H9 (cell line): Measurements from ENCODE around the gene MEIS2. TPM values are rescaled to one million over a fixed set of nuclear protein-coding genes. Genes with fewer than 3 reads are reported as not detected.

Source experiments
- DNase-seq: peaks from one replicate; pipeline ENCODE4 v3.0.0-alpha.2; 2017
- H2AFZ ChIP-seq: one replicate; pipeline ENCODE4 v1.6.1; 2013; ENCODE audit warnings: mild to moderate bottlenecking, low read length, control low read depth, moderate library complexity
- H2AK5ac ChIP-seq: 2 replicates; pipeline ENCODE4 v1.6.1; 2013; ENCODE audit warnings: low read length, control low read depth, mixed read lengths; ENCODE audit not compliant: insufficient read length
- H2BK120ac ChIP-seq: one replicate; pipeline ENCODE4 v1.6.1; 2013; ENCODE audit warnings: low read depth, mild to moderate bottlenecking, low read length, control low read depth, inconsistent platforms; ENCODE audit not compliant: poor library complexity, severe bottlenecking
- H2BK12ac ChIP-seq: 2 replicates; pipeline ENCODE4 v1.6.1; 2013; ENCODE audit warnings: low read length, control low read depth, mixed read lengths, low read depth; ENCODE audit not compliant: insufficient read length
- H2BK15ac ChIP-seq: 2 replicates; pipeline ENCODE4 v1.6.1; 2013; ENCODE audit warnings: low read depth, low read length, control low read depth
- H2BK20ac ChIP-seq: one replicate; pipeline ENCODE4 v1.6.1; 2013; ENCODE audit warnings: low read depth, mild to moderate bottlenecking, low read length, control low read depth, inconsistent platforms; ENCODE audit not compliant: poor library complexity, severe bottlenecking
- H2BK5ac ChIP-seq: 2 replicates; pipeline ENCODE4 v1.6.1; 2013; ENCODE audit warnings: low read length, control low read depth, mixed read lengths; ENCODE audit not compliant: insufficient read length
- H3K14ac ChIP-seq: 2 replicates; pipeline ENCODE4 v1.6.1; 2013; ENCODE audit warnings: low read length, control low read depth; ENCODE audit not compliant: insufficient read depth
- H3K18ac ChIP-seq: 2 replicates; pipeline ENCODE4 v1.6.1; 2013; ENCODE audit warnings: low read depth, mild to moderate bottlenecking, mixed read lengths, low read length, control low read depth; ENCODE audit not compliant: insufficient read length
- H3K23ac ChIP-seq: 2 replicates; pipeline ENCODE4 v1.6.1; 2013; ENCODE audit warnings: low read length, control low read depth, mixed read lengths, low read depth; ENCODE audit not compliant: insufficient read length
- H3K23me2 ChIP-seq: 2 replicates; pipeline ENCODE4 v1.6.1; 2013; ENCODE audit warnings: low read depth, mild to moderate bottlenecking, mixed read lengths, low read length, control low read depth; ENCODE audit not compliant: insufficient read length, poor library complexity, severe bottlenecking
- H3K27ac ChIP-seq: 2 replicates; pipeline ENCODE4 v1.5.1; 2013; ENCODE audit warnings: low read length, control low read depth, mixed read lengths, low read depth; ENCODE audit not compliant: insufficient read length
- H3K27me3 ChIP-seq: 2 replicates; pipeline ENCODE4 v1.6.1; 2013; ENCODE audit warnings: low read length, control low read depth, inconsistent platforms; ENCODE audit not compliant: insufficient read depth
- H3K4ac ChIP-seq: 2 replicates; pipeline ENCODE4 v1.6.1; 2013; ENCODE audit warnings: low read depth, mild to moderate bottlenecking, control low read depth, inconsistent platforms, low read length, moderate library complexity
- H3K4me1 ChIP-seq: 2 replicates; pipeline ENCODE4 v1.6.1; 2013; ENCODE audit warnings: low read length, control low read depth, inconsistent platforms; ENCODE audit not compliant: insufficient read depth
- H3K4me2 ChIP-seq: 2 replicates; pipeline ENCODE4 v1.6.1; 2013; ENCODE audit warnings: low read length, control low read depth, mixed read lengths; ENCODE audit not compliant: insufficient read length, insufficient read depth
- H3K56ac ChIP-seq: 2 replicates; pipeline ENCODE4 v1.6.1; 2013; ENCODE audit warnings: low read depth, mild to moderate bottlenecking, mixed read lengths, low read length, control low read depth; ENCODE audit not compliant: insufficient read length
- H3K79me1 ChIP-seq: 2 replicates; pipeline ENCODE4 v1.6.1; 2013; ENCODE audit warnings: low read depth, mild to moderate bottlenecking, moderate library complexity, low read length, control low read depth, inconsistent platforms; ENCODE audit not compliant: insufficient read depth, poor library complexity, severe bottlenecking
- H3K79me2 ChIP-seq: 2 replicates; pipeline ENCODE4 v1.6.1; 2013; ENCODE audit warnings: low read length, control low read depth, inconsistent platforms; ENCODE audit not compliant: insufficient read depth
- H3K9ac ChIP-seq: 2 replicates; pipeline ENCODE4 v1.6.1; 2013; ENCODE audit warnings: low read length, control low read depth, mixed read lengths; ENCODE audit not compliant: insufficient read length; ENCODE audit errors: extremely low read depth
- H3K9me3 ChIP-seq: one replicate; pipeline ENCODE4 v1.6.1; 2013; ENCODE audit warnings: low read depth, low read length, inconsistent platforms; ENCODE audit not compliant: control insufficient read depth
- H3T11ph ChIP-seq: one replicate; pipeline ENCODE4 v1.6.1; 2013; ENCODE audit warnings: mild to moderate bottlenecking, low read length, control low read depth, inconsistent platforms
- H4K20me1 ChIP-seq: one replicate; pipeline ENCODE4 v1.6.1; 2013; ENCODE audit not compliant: control insufficient read depth, insufficient read length, insufficient read depth
- H4K5ac ChIP-seq: 2 replicates; pipeline ENCODE4 v1.6.1; 2013; ENCODE audit warnings: low read depth, mild to moderate bottlenecking, mixed read lengths, low read length, control low read depth; ENCODE audit not compliant: insufficient read length
- H4K8ac ChIP-seq: replicated peaks from 2 replicates; pipeline ENCODE4 v1.6.1; 2013; ENCODE audit warnings: low read length, control low read depth, mixed read lengths, low read depth; ENCODE audit not compliant: insufficient read length
- H4K91ac ChIP-seq: 2 replicates; pipeline ENCODE4 v1.6.1; 2013; ENCODE audit warnings: low read depth, mild to moderate bottlenecking, moderate library complexity, mixed read lengths, low read length, control low read depth; ENCODE audit not compliant: insufficient read length
- H3K27ac Mint-ChIP-seq, 3 experiments: 2 replicates in 2 of 3; 3 replicates in 1 of 3; pipeline ENCODE4 v1.8.0; 2020 to 2021; ENCODE audit warnings: mixed read lengths in 3 of 3, mild to moderate bottlenecking in 1 of 3, moderate library complexity in 1 of 3
- H3K27me3 Mint-ChIP-seq: 2 replicates; pipeline ENCODE4 v1.8.0; 2021; ENCODE audit warnings: low read depth, mild to moderate bottlenecking, moderate library complexity, mixed read lengths
- H3K36me3 Mint-ChIP-seq, 3 experiments: 2 replicates in 2 of 3; 3 replicates in 1 of 3; pipeline ENCODE4 v1.8.0; 2020 to 2021; ENCODE audit warnings: low read depth in 3 of 3, mixed read lengths in 3 of 3; ENCODE audit not compliant: insufficient read depth in 1 of 3
- H3K4me1 Mint-ChIP-seq, 2 experiments: 2 replicates each; pipeline ENCODE4 v1.8.0; 2020; ENCODE audit warnings: mixed read lengths in 2 of 2
- H3K4me3 Mint-ChIP-seq, 2 experiments: 2 replicates in 1 of 2; 3 replicates in 1 of 2; pipeline ENCODE4 v1.8.0; 2020 to 2021; ENCODE audit warnings: mild to moderate bottlenecking in 2 of 2, mixed read lengths in 2 of 2, moderate library complexity in 1 of 2
- H3K9me3 Mint-ChIP-seq, 2 experiments: 2 replicates in 1 of 2; 3 replicates in 1 of 2; pipeline ENCODE4 v1.8.0; 2020; ENCODE audit warnings: mild to moderate bottlenecking in 2 of 2, mixed read lengths in 2 of 2, moderate library complexity in 1 of 2
- CTCF ChIP-seq: fragments of 200-600 bp; sonication (generic); conservative IDR thresholded peaks from 3 replicates; pipeline ENCODE4 v1.8.0; 2021; ENCODE audit warnings: antibody characterized with exemption, mild to moderate bottlenecking
- WGBS: extraction: QIAGEN DNeasy Blood & Tissue Kit; methylation state at CpG from one replicate; pipeline ENCODE4 v1.1.7; 2013; ENCODE audit warnings: missing lambda C conversion rate, low lambda C conversion rate, mixed read lengths; ENCODE audit not compliant: insufficient read length; ENCODE audit errors: extremely low coverage; 5-methylcytosine and 5-hydroxymethylcytosine counted together
- total RNA-seq: library from RNA; stranded (reverse); gene quantifications from 2 replicates; pipeline ENCODE4 v1.2.1, GENCODE V29; 2021

Gene MEIS2
- total RNA-seq, 1 experiment from 2014 or later = 0.35 TPM

GRCh38 chr15:37014566-37014965, 85.8 kb downstream of the MEIS2 start:
- Mint-ChIP-seq H3K4me1 (peaks cover 21 to 24% of the 10 kb centered on the region in 2 experiments), H3K9me3 (no peaks in the 10 kb centered on the region), H3K27ac (no peak overlapping the region), H3K27me3 (no peaks in the 10 kb centered on the region), H3K4me3 (no peak overlapping the region), H3K36me3 (no peaks in the 10 kb centered on the region; a peak in 1 of 7 replicates)
- Histone ChIP-seq H3K23me2 (no peaks in the 10 kb centered on the region), H3K79me1 (no peaks in the 10 kb centered on the region), H3K56ac (no peak overlapping the region), H3K9ac (no peak overlapping the region), H3K9me3 (no peaks in the 10 kb centered on the region), H3K18ac (no peak overlapping the region), H2BK5ac (no peak overlapping the region), H3K27ac (no peak overlapping the region), H3K4ac (no peak overlapping the region), H3K23ac (no peak overlapping the region), H4K5ac (no peak overlapping the region), H2BK20ac (no peak overlapping the region), H4K91ac (no peak overlapping the region), H2AFZ (no peak overlapping the region), H4K8ac (no peak overlapping the region), H3K27me3 (no peaks in the 10 kb centered on the region), H3K79me2 (no peaks in the 10 kb centered on the region), H2BK15ac (no peak overlapping the region), H4K20me1 (no peaks in the 10 kb centered on the region), H3K4me1 (no peaks in the 10 kb centered on the region), H3K4me2 (no peak overlapping the region), H2BK12ac (no peak overlapping the region), H3K14ac (no peak overlapping the region), H2BK120ac (no peak overlapping the region), H3T11ph (no peak overlapping the region), H2AK5ac (no peak overlapping the region)
- no peak for DNase-seq
- no CpG with 5 or more reads among the region's 3 CpGs for WGBS
- no peak for TF ChIP-seq CTCF
